Esophagus muscularis mucosa (tissue), 3 donors: Measurements from ENCODE around the gene SREK1IP1.

Source experiments
- POLR2A ChIP-seq: fragments of 450-650 bp; IDR thresholded peaks from one replicate; pipeline ENCODE4 v1.6.1; 2017; ENCODE audit warnings: antibody characterized with exemption, moderate library complexity, mild to moderate bottlenecking, low read depth
- TF ChIP-seq, protein P1 (sequence below), 3 experiments: fragments of 200-600 bp in 2 of 3; fragments of 450-650 bp in 1 of 3; sonication (generic) in 2 of 3; IDR thresholded peaks; one replicate each; pipeline ENCODE4 v1.5.1; 2017 to 2019; ENCODE audit warnings: antibody characterized with exemption in 3 of 3, mild to moderate bottlenecking in 2 of 3, moderate library complexity in 1 of 3

DNA sequence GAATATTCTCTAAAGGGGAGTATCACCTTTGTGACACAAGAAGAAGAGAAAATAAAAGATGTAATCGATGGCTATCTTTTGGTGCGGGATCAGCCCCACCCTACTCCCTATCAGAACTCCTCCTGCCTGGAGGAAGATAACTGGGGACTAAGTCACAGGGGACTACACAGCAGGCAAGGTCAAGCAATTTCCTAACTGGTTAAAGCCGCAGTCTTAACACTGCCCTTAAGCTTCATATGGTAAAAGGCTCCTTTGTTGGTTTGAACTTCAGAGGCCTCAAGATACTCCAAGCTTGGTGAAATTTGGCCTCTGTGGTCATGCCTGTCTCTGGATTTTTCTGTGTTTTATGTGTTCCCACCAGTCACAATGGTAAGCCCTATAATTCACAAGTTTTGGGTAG lies 79.5 kb downstream of the SREK1IP1 start:
- TF ChIP-seq, protein P1, sequence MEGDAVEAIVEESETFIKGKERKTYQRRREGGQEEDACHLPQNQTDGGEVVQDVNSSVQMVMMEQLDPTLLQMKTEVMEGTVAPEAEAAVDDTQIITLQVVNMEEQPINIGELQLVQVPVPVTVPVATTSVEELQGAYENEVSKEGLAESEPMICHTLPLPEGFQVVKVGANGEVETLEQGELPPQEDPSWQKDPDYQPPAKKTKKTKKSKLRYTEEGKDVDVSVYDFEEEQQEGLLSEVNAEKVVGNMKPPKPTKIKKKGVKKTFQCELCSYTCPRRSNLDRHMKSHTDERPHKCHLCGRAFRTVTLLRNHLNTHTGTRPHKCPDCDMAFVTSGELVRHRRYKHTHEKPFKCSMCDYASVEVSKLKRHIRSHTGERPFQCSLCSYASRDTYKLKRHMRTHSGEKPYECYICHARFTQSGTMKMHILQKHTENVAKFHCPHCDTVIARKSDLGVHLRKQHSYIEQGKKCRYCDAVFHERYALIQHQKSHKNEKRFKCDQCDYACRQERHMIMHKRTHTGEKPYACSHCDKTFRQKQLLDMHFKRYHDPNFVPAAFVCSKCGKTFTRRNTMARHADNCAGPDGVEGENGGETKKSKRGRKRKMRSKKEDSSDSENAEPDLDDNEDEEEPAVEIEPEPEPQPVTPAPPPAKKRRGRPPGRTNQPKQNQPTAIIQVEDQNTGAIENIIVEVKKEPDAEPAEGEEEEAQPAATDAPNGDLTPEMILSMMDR (IDR thresholded peaks at IDR 0.05), result no peak
- no peak for TF ChIP-seq POLR2A
